DMS153 treated with DMSO at 0.1 percent for 48 hours (cell line): ENCODE measurements around the gene RASGEF1C.

Experiments
- DNase-seq: peaks from one replicate; lab custom pipeline; 2025; ENCODE audit not compliant: unreplicated experiment; lab: John Stamatoyannopoulos, UW

RASGEF1C gene

GRCh38 chr5:180161420-180162303 is 47.3 kb downstream of the RASGEF1C start:
- no peak for DNase-seq

GRCh38 chr5:180160789-180161188 is 48.2 kb downstream of the RASGEF1C start:
- DNase-seq: no peak

DNA sequence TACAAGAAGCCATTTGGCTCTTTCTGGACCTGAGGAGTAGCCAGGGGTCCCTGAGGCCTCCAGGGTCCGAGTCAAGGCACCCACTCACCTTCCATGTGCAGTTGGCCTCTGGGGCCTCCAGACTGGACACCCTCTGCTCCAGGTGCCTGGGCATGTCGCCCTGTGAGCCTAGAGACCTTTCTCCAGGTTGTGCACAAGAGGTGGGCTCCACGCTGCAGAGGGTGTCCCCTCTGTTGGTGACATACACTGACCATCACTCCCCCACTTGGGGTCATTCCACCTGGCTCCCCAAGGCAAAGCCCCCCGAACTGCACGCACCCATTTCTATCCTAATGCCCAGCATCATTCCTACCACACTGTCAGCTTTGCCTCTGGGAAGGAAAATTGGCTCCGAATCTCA is 48.8 kb downstream of the RASGEF1C start:
- no peak for DNase-seq

GRCh38 chr5:180159756-180160155 is 49.3 kb downstream of the RASGEF1C start:
- DNase-seq: no peak

- DNase-seq: no peak
These were observed 51.1 kb downstream of the RASGEF1C start for GRCh38 chr5:180157866-180158265.

DNA sequence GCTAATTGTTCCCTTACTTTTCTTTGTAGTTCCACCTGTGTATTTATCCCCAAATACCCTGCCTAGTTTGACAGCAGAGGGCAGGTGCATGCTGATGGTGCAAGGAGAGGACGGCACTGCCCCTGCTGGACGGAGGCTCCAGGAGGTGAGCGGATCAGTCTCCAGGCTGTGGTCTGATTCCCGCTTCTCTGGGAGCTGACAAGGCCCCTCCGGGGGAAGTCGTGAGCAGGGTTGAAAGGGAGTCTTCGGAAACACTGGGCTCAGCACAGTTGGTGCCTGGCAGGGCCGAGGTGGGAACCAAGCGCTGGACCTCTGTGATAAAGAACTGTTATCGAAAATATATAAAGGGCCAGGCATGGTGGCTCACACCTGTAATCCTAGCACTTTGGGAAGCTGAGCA is 52.9 kb downstream of the RASGEF1C start:
- no peak for DNase-seq

- DNase-seq: no peak
These were observed 53.6 kb downstream of the RASGEF1C start for GRCh38 chr5:180155365-180155926.

DNA sequence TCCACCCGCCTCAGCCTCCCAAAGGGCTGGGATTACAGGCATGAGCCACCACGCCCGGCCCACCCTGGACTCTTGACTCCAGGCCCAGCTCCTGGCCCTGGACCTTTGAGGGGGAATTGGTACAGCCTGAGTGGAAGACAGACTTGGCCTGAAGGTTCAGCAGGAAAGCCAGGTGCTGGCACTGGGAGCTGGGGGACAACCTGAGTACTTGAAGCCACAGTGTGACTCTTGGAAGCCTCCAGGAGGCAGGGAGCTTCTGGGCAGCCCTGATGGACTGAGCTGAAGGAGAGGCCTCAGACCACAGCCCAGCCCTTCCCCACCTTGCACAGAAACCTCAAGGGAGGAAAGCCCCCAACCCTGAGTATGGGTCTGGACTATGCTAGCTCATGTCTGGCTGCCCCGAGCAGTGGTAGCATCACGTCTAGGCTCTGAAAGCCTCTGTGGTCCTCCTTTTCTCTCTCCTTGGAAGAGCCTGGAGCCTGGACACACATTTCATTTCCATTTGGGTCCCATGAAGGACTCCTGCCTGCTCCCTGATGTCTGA is 54.1 kb downstream of the RASGEF1C start:
- DNase-seq: no peak

DNA sequence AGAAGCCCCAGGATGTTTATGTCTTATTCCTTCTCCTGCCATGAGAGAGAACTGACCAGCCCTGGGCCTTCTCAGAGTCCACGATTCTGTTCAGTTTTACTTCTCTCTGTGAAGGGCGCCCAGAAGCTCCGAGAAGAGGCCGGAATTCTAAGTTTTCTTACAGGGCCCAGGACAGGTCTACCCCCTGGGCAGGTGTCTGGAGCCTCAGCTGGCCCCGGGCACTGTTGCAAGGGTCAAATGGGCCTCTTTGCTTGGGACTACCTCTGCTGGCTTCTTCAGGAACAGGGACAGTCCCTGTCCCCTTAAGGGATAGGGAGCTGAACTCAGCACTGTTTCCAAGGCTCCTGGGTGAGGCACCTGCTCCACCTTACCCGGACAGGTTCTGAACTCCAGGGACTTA is 55.0 kb downstream of the RASGEF1C start:
- no peak for DNase-seq

GRCh38 chr5:180153099-180153498 is 55.9 kb downstream of the RASGEF1C start:
- no peak for DNase-seq

DNA sequence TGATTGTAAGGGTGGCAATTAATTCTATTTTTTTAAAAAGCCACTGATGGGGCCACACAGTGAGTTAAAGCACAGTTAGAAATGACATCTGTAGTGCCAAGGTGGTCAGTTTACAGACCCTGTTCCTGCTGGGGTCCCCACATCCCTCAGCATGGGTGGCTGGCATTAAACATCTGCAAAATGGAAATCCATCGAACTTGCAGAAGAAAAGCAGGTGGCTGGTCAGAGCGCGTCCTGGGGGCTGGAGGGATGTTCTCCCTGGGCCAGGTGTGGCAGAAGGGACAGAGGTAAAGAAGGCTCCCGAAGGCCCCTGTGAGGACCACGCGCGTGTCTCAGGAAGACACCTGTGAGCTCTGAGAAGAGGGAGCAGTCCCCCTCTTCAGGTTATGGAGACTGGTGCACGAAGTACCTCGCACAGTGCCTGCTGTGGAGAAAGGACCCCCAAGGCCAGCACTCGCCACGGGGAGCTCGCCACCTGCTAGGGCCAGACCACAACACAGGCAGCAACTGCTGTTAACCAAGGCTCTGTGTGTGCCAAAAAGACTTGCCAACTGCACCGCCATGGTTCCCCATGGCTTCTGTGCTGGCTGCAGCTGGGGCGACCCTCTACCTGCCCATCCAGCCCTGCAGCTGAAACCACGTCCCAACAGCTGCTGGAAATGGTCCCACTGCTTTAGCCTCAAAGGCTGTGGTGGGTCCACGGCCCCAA is 65.2 kb downstream of the RASGEF1C start:
- no peak for DNase-seq

GRCh38 chr5:180142824-180143610 is 66.0 kb downstream of the RASGEF1C start:
- DNase-seq: no peak

- DNase-seq: no peak
These were observed 66.8 kb downstream of the RASGEF1C start for GRCh38 chr5:180142021-180142765.

DNA sequence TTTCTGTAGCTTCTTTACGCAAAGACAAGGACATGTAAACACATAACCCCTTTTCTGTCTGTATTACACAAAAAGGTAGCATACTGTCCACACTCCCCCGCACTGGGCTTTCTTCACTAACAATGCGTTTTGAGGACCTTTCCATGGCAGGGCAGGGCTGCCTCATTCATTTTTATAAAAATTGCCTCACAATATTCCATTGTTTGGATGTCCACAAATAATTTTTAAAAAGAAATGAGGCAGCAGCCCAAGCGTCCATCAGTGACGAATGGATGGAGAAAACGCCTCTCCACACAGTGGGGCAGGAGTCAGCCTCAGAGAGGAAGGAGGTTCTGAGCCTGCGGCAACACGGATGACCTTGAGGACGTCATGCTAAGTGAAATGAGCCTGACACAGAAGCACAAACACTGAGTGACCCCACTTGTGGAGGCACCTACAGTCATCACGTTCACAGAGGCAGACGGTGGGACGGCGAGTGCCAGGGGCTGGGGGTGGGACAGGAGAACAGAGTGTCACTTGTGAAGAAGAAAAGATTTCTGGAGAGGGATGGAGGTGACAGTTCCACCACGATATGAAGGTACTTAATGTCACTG is 67.8 kb downstream of the RASGEF1C start:
- no peak for DNase-seq

- no peak for DNase-seq
These were observed 68.4 kb downstream of the RASGEF1C start for GRCh38 chr5:180140571-180140970.

GRCh38 chr5:180140079-180140554 is 68.9 kb downstream of the RASGEF1C start:
- DNase-seq: no peak

GRCh38 chr5:180139731-180140055 is 69.3 kb downstream of the RASGEF1C start:
- DNase-seq: no peak

DNA sequence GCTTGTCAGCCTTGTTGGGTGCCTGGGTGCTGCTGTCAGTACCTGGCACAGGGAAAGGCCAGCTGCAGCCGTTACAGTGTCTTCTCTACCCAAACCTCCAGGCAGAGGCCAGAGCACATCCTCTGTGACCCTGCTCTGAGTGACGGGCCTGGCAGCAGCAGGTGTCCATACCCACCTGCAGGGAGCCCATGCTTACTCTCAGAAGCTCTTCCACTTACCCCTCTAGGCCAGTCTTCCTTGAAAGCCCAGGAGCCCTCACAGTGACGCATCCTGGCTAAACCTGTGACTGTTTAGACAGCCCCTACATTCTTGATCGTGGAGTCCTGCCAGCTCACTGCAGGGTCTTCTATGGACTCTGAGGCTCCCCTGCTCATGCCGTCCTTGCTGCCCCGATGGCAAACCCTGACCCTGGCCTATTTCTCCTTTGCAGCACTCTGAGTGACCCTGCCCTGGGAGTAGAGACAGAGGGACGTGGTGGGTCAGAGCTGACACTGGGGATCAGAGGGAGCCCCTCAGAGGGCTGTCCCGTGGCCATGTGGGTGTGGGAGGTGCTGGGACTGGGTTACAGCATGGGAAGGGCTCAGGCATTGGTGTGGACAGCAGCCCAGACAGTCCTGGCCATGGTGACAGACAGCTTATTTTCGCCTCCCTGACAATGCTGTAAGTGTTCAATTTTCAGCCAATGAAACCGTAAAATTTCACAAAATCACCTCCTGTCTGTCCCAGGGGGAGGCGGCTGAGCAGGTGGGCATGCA is 69.9 kb downstream of the RASGEF1C start:
- DNase-seq: no peak
